GM18520 (cell line): ENCODE results near the gene SMPDL3A.

ENCODE experiments used
- ATAC-seq: cut with Tn5 transposase; IDR thresholded peaks from one replicate; pipeline ENCODE4 v1.9.1; 2021; ENCODE audit not compliant: unreplicated experiment

The SMPDL3A gene

DNA sequence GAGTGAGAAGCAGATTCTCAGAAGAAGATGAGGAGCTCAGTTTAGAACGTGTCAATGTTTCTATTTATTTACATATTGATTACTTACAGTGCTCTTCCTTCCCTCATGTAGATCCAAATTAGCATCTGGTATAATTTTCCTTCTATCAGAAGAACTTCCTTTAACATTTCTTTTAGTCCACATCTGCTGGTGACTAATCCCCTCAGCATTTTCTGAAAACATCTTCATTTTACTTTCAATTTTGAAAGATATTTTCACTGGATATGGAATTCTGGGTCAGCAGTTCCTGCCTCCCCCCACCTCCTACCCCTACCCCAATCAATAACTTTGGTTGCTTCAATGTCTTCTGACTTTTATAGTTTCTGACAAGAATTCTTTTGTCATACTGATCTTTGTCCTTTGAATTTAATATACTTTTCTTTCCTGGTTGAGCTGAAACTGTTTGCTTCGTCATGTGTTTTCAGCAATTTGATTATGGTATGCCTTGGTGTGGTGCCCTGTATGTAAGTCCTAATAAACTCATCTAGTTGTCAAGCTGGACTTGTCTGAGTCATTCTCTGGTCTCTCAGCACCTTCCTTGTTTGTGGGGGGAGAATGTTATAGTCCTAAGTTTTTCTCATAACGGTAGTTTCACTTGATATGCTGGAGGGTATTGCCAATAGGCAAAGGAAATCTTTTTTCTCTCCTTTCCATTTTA lies 57.0 kb downstream of the SMPDL3A start:
- no peak for ATAC-seq

DNA sequence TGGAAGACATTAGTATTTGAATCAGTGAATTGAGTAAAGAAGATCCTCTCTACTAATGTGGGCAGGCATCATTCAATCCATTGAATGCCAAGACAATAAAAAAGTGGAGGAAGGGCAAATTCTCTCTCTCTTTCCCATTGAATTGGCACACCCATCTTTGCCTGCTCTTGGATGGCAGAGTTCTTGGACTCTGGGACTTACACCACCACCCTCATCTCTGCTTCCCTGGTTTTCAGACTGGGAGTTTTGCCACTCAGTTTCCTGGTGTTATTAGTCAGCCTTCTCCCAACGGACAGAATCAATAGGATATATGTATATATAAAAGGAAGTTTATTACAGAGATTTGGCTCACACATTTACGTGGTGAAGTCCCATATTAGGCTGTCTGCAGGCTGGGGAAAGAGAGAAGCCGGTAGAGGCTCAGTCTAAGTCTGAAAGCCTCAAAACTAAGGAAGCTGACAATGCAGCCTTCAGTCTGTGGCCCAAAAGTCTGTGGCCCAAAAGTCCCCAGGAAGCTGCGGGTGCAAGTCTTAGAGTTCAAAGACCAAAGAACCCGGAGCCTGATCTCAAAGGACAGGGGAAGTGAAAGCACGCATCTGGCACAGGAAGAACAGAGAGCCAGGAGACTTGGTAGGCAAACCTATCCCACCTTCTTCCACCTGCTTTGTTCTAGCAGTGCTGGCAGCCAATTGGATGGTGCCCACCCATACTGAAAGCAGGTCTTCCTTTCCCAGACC lies 64.4 kb downstream of the SMPDL3A start:
- ATAC-seq: peak; percentile 86
